NCI-H2196 treated with DMSO at 0.1 percent for 48 hours (cell line): ENCODE results near the gene SATB1.
"Not testable (repeated sequence)": the region's sequence is repeated elsewhere in the genome, so short reads cannot be mapped to it uniquely, and the experiment has no call there.

Experiments
- DNase-seq: peaks from one replicate; lab custom pipeline; 2025; ENCODE audit not compliant: unreplicated experiment; lab: John Stamatoyannopoulos, UW

The SATB1 gene

DNA sequence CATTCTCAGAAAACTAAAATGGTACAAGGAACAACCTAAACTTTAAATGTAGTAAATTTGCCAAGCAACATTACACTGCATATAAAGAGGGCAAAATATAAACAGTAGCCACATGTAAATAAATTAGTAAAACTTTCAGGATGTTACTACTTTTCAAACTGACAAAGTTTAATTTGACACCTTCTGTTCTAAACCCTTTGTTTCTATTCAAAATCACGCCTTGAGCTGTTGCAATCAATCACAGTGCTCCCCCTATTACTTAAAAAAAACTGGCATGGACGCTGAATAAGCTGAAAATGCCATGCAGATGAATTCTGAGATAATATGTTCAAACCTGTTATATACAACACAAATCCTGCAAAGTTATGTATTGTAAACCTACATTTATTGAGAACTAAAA lies 69.3 kb downstream of the SATB1 start:
- no peak for DNase-seq

DNA sequence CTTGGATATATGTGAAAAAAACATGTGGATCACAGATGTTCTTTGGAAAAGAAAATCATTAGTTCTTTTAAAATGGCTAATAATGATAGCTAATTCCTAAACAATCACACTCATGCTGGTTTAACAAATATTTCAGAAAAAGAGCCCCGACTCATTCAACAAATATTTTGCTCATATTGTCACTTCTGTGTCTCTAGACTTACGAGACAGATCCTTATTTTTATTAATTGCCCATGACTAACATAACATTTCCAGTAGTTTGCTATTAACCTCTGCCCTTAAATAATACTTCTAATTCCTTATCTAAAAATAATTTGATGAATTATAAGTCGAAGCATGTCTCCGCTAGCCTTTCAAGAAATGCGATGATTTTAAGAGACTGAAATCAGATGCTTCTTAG lies 70.4 kb downstream of the SATB1 start:
- DNase-seq = no peak

DNA sequence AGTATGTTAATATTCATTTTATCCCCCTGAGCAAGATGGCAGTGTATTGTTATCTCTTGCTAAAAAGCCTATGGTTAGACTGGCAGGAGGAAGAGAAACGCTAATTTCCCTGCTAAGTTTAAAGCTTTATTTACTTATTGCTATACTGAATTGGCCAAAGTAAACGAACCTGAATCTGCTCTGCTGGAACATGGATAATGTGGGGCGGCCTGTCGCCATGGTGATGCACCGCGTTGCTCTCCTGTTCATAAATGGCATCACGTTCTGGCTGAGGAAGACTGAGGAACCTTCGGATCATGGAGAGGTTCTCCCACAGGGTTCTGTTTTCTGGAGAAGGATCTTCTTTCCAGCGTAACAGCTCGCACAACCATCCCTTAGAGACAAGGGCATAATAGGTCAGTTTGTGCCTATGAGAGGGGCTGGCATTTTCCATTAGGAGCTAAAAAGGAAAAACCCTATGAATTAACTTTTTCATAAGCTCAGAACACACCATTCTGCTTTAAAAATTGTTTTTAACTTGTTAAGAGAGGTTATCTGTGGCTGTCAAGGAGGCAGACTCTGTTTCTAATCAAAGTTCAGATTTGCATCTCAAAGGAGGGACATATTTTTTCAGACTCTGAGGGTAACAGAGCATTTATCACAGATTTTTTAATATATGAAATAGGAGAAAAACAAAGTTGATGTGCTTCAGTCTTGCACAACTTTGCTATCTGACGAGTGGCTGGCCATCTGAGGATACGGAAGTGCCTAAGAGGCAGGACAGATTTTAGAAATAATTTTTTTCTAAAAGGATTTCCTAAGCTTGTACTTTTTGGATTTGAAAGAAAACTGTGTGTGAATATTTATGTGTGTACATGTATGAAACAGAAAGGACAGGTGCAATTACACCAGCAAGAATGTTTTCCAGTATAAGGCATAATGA lies 73.1 kb downstream of the SATB1 start:
- DNase-seq = peak; percentile 25

DNA sequence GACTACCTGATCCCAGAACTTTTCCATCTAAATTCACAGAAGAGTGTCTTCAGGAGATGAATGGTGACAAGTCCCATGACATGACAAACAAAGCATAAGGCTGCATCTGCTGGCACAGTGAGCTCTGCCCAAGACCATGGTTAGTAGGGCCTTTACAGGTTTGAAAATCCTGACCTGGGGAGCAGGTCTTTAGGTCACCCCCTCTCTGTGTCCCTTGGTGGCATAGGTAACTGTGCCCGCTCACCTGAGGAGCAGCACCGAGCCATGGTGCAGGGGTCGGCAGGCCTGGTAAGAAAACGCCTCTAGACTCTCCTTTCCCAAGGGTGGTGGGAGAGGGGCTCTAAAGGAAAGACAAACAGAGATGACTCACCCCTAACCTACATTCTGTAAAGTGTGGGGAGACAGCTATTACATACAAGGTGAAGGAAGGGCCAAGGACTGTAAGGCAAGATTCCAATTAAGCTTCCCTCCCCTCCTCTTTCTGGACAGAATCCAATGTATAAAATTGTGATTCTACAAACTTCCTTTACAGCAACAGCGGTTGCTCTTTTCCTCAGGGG lies 74.0 kb downstream of the SATB1 start:
- DNase-seq = no peak

DNA sequence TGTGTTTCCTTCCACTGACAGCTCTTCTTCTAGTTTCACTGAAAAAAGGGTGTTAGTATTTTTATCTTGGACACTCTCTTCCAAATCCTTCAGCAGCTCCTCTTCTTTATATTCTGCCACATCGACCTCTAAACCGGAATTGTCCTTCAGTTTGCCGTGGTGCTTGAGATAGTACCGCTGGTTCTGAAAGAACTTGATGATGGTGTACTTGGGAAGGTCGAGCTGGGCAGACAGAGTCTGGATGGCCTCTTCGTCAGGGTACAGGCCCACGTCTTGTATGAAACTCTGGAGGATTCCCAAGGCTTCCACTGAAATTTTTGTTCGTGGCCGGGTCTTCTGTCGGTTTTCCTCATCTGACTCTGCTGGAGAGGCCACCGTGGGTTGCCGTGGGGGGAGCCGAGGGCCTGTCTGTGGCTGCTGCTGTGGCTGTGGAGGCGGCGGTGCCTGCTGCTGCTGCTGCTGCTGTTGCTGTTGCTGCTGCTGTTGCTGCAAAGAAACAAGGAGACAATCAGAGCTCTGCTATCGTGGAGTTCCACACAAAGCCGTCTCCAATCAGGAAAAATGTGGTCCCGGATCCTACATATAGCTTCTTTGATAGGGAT lies 75.8 kb downstream of the SATB1 start:
- no peak for DNase-seq

DNA sequence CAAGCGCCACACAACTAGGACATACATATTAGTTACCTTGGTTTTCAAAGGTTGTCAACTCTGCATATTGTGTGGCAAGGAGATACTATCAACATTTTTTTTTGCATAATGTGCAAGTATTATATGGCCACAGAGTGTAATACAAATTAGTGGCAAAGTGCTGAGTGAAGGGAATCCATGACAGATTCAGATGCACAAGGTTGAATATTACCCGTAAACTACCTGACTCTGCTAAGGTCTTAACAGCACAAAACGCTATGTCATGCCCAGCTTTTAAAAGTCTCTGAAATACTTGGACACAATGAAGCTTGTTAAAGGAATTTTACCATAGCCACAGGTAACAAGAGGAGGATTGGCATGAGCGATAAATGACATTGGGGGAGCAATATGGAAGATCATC lies 79.0 kb downstream of the SATB1 start:
- DNase-seq = no peak

DNA sequence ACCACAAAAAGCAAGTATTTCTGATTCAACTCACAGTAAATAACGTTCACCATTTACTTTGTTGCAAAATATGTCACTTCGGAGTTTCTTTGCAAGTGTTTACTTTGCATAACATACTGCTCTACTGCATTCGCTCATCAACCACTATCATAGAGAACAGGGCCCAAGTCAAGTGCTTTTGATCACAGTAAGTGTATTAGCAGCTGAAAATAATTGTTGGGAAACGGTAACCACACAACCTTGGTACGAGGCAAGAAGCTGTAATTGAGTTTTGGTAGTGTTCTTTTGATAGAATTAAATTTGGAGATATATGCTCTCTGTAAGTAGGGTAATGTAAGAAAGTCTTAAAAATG lies 80.1 kb downstream of the SATB1 start:
- no peak for DNase-seq

DNA sequence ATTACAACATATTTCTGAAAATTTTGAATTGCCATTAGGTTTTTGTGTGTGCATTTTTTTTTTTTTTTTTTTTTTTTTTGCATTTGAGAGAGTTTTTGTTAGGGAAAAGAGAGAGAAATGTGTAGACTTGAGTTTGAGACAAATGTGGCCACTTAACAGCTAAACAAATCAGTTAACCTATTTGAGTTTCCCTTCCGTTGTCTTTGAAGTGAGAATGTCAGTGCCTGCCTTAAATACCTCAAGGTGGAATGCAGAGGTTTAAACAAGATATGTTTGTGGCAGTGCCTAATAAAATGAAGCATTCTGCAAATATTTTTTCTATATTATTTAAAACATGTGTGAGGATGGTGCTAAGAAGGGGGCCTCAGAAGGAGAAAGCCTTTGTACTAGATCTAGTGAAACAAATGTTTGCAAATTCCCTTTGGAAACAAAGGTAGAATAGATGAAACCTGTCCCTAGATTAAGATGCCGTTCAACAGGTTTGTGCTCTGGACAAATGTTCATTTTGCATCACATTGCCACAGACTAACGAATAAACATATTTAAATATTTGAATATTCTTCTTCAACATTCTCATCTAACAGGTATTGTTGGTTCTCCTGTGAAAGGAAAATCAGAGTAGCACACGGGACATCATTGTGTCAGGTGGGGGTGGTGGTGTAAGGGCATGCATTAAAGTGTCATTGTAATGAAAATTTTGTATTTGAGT lies 80.7 kb downstream of the SATB1 start:
- no peak for DNase-seq

DNA sequence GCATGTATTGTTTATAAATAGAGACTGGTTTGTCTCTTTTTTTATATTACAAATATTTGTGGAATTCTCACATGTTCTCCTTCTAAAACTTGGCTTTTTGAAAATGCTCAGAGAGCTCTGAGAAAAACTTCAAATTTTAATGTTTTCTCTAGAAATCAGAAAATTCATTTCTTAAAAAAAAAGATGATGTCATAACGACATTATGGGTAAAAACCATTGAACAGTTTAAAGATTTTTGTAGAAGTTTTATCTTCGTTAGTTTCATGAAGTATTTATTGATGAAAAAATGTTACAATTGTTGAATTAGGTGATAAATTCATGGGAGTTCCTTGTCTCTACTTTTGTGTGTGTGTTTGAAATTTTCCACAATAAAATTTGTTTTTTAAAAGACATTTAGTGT lies 81.3 kb downstream of the SATB1 start:
- no peak for DNase-seq

DNA sequence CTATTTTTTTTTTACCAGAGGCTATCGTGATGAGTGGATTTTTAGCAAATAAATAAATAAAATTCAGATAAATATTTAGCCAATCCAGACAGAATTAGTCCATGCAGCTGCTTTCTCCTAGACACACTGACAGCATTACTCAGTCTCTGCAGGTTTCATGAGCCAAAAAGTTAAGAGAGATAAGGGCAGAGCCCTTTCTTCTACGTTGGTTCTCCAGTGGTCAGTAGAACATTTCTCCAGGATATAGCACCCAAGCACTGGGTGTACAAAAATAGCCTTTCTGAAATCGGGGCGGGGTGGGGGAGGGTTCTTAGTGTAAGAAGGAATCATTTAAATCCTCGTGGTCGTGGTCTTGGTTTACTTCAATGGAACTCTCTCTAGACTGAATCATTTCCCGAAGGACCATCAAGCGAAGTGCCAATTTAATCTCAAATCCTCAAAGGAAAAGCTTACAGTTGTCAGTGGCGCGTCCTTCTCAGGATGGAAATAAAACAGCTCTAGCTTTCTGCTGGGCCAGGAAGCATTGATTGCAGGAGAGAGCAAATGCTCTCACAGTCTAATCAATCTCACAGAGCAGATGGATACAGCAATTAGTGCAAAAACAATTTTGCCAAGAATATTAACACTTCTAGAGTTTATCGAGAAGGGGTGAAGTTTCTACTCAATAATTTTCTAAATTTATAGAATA lies 86.2 kb downstream of the SATB1 start:
- DNase-seq = no peak

DNA sequence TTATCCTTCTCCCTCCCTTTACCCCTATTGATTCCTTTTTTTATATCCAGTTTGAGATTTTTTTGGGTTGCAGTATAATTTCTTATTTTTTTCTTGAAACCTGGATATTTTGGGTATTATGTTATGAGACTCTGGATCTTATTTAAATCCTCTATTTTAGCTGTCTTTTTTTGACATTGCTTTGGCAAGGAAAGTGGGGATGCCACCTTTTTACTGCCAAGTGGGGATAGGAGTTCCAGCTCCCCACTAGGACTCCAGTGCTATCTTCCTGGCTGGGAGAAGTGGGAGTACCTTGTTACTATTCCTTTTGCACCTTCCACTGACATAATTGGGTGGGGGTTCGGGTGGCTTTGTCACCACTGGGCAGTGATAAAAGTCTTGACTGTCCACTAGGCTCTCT lies 87.9 kb downstream of the SATB1 start:
- no peak for DNase-seq

DNA sequence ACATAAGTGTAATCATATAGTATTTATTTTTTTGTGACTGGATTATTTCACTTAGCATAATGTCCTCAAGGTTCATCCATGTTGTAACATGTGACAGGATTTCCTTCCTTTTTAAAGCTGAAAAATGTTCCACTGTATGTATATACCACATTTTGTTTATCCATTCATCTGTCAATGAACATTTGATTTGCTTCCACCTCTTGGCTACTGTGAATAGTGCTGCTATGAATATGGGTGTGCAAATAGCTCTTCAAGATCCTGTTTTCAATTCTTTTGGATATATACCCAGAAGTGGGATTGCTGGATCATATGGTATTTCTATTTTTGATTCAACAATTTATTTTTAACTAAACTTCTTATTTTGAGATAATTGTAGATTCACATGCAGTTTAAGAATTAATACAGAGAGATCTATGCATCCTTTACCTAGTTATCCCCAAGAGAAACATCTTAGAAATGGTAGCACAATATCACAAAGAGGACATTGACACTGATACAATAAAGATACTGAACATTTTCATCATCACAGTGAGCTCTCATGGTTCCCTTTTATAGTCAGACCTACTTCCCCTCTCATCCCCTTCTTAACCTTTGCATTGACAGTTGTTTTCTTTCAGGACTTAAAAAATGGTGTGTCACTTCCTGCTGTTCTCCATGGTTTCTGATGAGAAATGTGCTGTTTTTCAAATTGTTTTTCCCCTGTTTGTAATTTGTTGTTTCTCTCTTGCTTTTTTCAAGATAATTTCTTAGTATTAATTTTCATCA lies 90.1 kb downstream of the SATB1 start:
- DNase-seq = no peak

DNA sequence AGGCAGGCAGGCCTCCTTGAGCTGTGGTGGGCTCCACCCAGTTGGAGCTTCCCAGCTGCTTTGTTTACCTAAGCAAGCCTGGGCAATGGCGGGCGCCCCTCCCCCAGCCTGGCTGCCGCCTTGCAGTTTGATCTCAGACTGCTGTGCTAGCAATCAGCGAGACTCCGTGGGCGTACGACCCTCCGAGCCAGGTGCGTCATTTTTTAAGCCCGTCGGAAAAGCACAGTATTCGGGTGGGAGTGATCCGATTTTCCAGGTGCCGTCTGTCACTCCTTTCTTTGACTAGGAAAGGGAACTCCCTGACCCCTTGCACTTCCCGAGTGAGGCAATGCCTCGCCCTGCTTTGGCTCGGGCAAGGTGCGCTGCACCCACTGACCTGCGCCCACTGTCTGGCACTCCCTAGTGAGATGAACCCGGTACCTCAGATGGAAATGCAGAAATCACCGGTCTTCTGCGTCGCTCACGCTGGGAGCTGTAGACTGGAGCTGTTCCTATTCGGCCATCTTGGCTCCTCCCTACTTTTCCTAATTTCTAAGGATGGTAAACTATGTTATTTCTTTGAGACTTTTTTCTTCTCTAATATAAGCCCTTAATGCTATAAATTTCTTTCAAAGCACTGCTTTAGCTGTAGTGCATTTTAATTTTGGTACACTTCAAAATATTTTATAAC lies 94.2 kb downstream of the SATB1 start:
- not testable (repeated sequence) for DNase-seq

DNA sequence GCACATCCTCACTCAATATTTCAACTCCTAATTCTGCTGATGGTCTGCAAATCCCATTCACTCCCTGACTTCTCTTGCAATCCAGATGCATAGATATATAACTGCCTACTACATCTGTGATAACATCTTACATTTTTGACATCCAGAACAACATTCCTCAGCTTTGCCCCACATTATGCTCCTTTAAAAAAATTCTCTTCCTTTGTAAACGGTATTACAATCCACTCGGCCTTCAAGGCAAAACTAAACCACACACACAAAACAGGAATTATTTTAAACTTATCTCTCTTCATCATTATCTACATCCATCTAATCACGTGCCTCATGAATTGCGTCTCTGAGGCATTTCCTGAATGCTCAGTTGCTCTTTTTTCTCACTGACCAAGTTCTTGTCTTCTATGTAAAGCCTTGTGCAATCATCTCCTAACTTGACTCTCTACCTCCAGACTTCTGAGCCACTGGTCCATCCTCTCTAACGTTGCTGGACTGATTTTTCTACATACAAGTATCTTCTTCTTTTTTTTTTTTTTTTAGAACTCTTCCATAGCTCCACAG lies 117.0 kb downstream of the SATB1 start:
- DNase-seq = no peak

DNA sequence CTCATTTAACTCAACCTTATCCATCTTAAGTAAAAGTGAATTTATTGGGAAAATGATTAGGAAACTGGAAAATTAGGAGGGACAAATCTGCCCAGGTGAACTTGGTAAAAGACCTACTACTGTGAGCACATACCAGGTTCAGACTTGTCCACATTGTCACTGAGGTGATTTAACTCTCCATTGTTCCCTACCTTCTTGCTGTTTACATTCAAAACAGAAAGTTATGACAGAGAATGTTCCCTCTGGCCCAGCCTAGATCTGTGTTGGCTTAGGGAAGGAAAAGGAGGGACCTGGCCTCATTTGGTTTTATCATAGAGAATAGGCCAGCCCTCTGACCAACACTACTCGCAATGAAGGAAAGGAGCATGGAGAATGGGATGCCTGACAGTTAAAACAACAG lies 117.6 kb downstream of the SATB1 start:
- no peak for DNase-seq

DNA sequence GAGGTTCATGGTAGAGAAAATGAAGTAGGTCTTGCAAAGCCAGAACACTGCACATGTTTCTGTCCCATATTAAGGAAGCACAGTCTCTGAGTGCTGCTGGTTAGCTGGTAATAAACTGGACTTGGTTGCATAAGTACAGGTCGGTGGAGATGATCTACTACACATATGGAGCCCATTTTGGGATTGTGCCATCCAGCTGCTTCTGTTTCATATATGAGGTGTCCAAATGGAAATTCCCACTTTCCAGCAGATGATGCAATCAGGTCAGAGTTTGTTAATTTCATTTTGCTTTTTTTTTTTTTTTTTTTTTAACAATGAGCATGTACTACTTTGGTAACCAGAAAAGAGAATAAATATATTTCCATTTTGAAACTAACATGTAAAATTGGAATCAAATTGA lies 122.6 kb downstream of the SATB1 start:
- no peak for DNase-seq

DNA sequence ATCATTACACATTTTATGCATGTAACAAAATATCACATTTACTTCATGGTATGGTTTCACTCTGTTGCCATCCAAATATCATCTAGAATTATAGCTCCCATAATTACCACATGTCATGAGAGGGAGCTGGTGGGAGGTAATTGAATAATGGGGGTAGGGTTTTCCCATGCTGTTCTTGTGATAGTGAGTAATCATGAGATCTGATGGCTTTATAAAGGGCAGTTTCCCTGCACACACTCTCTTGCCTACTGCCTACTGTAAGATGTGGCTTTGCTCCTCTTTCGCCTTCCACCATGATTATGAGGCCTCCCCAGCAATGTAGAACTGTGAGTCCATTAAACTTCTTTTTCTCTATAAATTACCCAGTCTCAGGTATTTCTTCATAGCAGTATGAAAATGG lies 123.4 kb downstream of the SATB1 start:
- DNase-seq = no peak

DNA sequence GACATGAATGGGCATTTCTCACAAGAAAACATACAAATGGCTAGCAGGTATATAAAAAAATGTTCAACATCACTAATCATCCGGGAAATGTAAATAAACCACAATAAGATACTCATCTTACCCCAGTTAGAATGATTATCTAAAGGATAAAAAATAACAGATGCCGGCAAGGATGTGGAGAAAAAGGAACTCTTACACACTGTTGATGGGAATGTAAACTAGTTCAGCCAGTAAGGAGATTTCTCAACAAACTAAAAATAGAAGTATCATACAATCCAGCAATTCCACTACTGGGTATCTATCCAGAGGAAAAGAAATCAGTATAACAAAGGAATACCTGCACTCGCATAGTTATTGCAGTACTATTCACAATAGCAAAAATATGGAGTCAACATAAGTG lies 124.2 kb downstream of the SATB1 start:
- no peak for DNase-seq

DNA sequence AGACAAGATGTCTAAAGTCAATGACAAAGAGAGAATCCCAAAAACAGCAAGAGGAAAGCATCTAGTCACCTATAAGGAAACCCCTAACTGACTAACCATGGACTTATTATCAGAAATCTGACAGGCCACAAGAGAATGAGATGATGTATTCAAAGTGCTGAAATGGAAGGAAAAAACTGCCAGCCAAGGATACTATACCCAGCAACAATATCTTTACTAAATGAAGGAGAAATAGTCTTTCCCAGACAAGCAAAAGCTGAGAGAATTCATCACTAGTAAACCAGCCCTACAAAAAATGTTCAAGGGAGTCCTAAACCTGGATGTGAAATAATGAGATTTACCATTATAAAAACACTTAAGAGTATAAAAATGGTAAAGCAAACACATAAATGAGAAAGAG lies 128.0 kb downstream of the SATB1 start:
- DNase-seq = no peak
